Ovary (tissue), 3 donors: ENCODE measurements around the gene RNF43.

Experiments used
- CTCF ChIP-seq, 3 donors: fragments of 450-650 bp in 2 of 3; fragments of 200-600 bp in 1 of 3; IDR thresholded peaks; one replicate each; pipeline versions ENCODE4 v1.5.1 to v1.8.0; 2016 to 2022; ENCODE audit warnings: antibody characterized with exemption in 3 of 3, mild to moderate bottlenecking in 1 of 3
- POLR2A ChIP-seq: fragments of 450-650 bp; IDR thresholded peaks from one replicate; pipeline ENCODE4 v1.6.1; 2017; ENCODE audit warnings: antibody characterized with exemption, mild to moderate bottlenecking, moderate library complexity
- donor health status: DM: no; HTN: no; CAD: no.

- TF ChIP-seq POLR2A: no peak
- TF ChIP-seq CTCF (IDR thresholded peaks at IDR 0.05): no peak
These were observed 35.0 kb downstream of the RNF43 start for GRCh38 chr17:58382108-58382871.
